SJCRH30 (cell line): ENCODE results near the gene NTNG2. TPM values are rescaled to one million over a fixed set of nuclear protein-coding genes. Genes with fewer than 3 reads are reported as not detected.

Source experiments
- DNase-seq, 2 experiments: peaks; one replicate each; pipeline ENCODE4 v3.0.0-alpha.2; 2015 to 2020
- H3K27ac ChIP-seq: fragments of 250-450 bp; sonication (Bioruptor Pico); 2 replicates; pipeline ENCODE4 v1.5.1; 2020; ENCODE audit warnings: mild to moderate bottlenecking, moderate library complexity
- H3K27me3 ChIP-seq: fragments of 250-450 bp; sonication (Bioruptor Pico); 2 replicates; pipeline ENCODE4 v1.5.1; 2020; ENCODE audit warnings: mild to moderate bottlenecking, moderate library complexity
- H3K36me3 ChIP-seq: fragments of 250-450 bp; sonication (Bioruptor Pico); 2 replicates; pipeline ENCODE4 v1.5.1; 2020; ENCODE audit warnings: mild to moderate bottlenecking, moderate library complexity
- H3K4me1 ChIP-seq: fragments of 250-450 bp; sonication (Bioruptor Pico); 2 replicates; pipeline ENCODE4 v1.5.1; 2020; ENCODE audit warnings: mild to moderate bottlenecking, moderate library complexity
- H3K4me3 ChIP-seq: fragments of 250-450 bp; sonication (Bioruptor Pico); 2 replicates; pipeline ENCODE4 v1.5.1; 2020; ENCODE audit warnings: mild to moderate bottlenecking, moderate library complexity
- H3K9me3 ChIP-seq: fragments of 250-450 bp; sonication (Bioruptor Pico); replicated peaks from 2 replicates; pipeline ENCODE4 v1.5.1; 2020; ENCODE audit warnings: mild to moderate bottlenecking, moderate library complexity
- total RNA-seq: library from RNA; depleted of rRNA; stranded (reverse); fragments of >200 nt; shearing (Covaris generic); gene quantifications from 2 replicates; pipeline ENCODE4 v1.2.3, GENCODE V29; 2014

The NTNG2 gene
- total RNA-seq, 1 experiment from 2014 or later: 0.26 TPM

DNA sequence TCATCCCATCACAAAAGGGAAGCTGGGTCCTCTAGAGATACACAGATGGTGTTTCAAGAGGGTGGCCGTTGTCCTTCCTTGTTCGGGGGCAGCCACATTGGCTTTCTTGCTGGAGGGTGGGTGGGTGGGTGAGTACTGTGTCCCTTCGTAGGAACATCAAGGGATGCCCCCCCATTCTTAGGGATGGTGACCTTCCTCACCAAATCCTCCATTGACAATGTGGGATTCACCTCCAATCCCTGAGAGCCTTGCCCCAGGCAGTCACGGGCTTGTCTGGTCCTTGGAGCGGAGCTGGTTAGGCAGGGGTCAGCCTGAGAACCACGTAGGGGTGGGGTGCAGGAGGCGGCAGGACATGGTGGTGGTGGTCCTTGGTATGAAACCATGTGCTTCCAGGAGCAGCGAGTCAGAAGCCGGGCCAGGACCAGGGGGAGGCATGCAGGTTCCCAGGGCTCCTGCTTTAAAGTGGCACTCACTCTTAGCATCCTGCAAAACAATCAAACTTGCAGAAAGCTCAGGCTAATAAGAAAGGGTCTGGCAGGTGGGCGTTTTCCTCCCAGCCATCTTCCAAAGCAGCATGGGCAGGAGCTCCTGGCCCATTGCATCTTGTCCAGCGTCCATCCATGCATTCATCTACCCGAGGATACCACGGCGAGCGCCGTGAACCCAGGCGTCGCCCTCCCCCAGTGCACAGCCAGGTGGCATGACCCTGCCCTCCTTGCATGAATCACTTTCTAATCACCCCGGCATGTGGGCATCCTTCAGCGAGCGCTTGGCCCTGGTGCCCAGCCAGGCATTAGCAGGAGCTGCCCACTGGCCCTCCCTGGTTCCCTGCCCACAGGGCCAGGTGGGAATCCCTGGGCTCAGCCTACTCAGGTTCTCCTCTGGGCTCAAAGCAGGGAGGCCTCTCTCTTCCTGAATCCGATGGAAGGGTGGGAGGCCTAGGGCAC is 76.4 kb downstream of the NTNG2 start:
- Histone ChIP-seq H3K4me1 (no peaks in the 10 kb centered on the region; the same call in 1 of the 2 replicates), H3K9me3 (no peaks in the 10 kb centered on the region), H3K27me3 (peaks cover 39% of the 10 kb centered on the region), H3K36me3 (no peaks in the 10 kb centered on the region), H3K4me3 (no peak overlapping the region), H3K27ac (no peak overlapping the region)
- no peak for DNase-seq

DNA sequence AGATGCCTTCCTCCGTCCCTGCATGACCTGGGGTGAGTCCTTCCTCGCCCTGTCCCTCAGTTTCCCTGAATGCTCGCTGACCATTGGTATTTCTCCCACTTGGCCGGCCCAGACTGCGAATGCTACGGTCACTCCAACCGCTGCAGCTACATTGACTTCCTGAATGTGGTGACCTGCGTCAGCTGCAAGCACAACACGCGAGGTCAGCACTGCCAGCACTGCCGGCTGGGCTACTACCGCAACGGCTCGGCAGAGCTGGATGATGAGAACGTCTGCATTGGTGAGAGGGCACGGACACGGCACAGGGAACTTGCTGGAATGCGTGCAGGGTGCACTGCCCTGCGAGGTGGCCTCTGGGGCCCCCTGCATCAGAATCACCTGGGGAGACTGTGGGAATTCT is 77.1 kb downstream of the NTNG2 start:
- H3K9me3 ChIP-seq: no peaks in the 10 kb centered on the region
- H3K36me3 ChIP-seq: no peaks in the 10 kb centered on the region
- no peak for DNase-seq
- no peak overlapping the region for H3K4me3 ChIP-seq
- no peaks in the 10 kb centered on the region; the same call in 1 of the 2 replicates for H3K4me1 ChIP-seq
- no peak overlapping the region for H3K27ac ChIP-seq
- peaks cover 43% of the 10 kb centered on the region for H3K27me3 ChIP-seq

DNA sequence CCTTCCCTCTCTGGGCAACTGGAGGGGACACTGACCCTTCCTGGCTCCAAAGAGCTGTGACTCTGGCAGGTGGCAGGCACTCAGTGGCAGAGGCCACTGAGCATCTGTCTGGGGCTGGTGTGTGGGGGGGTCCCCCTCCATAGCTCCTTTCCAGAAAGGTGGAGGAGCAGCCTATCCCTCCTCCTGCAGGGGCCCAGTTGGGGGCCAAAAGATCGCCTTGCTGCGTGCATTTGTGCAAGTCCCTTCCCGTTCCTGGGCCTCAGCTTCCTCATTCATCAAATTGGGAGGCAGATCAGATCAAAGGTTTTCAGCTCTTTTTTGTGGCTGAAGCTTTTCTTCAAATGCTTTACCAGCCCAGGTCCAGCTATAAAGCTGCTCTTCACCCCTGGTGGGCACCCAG is 77.7 kb downstream of the NTNG2 start:
- Histone ChIP-seq H3K9me3 (no peaks in the 10 kb centered on the region), H3K4me1 (no peaks in the 10 kb centered on the region; the same call in 1 of the 2 replicates), H3K4me3 (no peak overlapping the region), H3K27me3 (peaks cover 42% of the 10 kb centered on the region), H3K36me3 (no peaks in the 10 kb centered on the region), H3K27ac (no peak overlapping the region)
- no peak for DNase-seq

DNA sequence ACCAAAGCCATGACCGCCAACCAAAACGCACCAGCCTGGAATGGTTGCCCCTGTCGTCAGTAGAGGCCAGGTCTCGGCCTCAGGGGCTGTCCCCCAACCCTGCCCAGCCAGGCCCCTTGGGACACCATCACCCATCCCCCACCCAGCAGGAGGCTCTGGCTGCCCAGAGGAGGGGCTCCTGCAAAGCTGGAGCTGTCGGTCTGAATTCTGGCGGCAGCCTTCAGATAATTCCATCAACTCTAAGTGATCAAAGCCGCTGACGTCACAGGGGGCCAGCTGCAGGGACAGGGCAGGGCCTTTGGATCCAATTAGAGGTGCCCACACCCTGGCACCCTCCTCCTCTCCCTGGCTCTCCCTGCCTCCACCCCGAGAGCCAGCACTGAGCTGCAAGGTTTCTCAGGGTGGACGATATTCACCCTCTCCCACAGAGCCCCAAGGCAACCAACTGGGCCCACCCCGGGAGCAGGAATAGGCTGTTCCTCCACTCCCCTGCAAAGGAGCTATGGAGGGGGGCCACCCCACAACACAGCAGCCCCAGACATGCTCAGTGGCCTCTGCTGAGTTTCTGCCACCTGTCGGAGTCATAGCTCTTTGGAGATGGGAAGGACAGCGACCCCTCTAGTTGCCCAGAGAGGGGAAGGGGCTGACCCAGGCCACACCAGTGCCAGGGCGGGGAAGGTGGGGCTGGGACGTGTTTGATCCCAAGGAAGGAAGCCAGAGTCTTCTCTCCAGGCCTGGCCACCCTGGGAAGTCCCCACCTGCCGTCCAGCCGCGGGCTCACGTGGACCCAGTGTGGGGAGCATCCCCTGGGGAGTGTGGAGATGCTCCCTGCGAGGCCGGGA is 78.4 kb downstream of the NTNG2 start:
- no peak overlapping the region for H3K4me3 ChIP-seq
- no peaks in the 10 kb centered on the region; the same call in 1 of the 2 replicates for H3K4me1 ChIP-seq
- H3K9me3 ChIP-seq: no peaks in the 10 kb centered on the region
- DNase-seq: no peak
- no peak overlapping the region for H3K27ac ChIP-seq
- H3K27me3 ChIP-seq: peaks cover 42% of the 10 kb centered on the region
- no peaks in the 10 kb centered on the region for H3K36me3 ChIP-seq

DNA sequence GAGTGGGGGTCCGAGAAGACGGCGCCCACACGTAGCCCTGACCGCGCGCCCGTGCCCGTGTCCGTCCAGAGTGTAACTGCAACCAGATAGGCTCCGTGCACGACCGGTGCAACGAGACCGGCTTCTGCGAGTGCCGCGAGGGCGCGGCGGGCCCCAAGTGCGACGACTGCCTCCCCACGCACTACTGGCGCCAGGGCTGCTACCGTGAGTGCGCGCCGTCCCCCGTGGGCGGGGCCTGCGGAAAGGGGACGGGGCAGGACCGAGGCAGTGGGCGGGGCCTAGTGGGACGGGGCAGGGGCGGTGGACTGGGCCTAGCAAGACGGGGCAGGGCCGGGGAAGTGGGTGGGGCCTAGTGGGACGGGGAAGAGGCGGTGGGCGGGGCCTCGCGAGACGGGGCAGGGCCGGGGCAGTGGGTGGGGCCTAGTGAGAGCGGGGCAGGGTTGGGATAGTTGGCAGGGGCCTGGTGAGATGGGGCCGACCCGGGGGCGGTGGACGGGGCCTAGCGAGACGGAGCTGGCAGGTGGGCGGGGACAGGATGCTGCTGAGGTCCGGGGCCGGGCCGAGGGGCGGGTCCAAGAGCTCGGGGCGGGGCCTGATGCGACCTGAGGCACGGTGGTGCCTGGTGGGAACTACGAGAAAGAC is 79.1 kb downstream of the NTNG2 start:
- H3K27me3 ChIP-seq: peaks cover 44% of the 10 kb centered on the region
- H3K9me3 ChIP-seq: no peaks in the 10 kb centered on the region
- peak; percentile 81 to 88 for DNase-seq
- no peak overlapping the region for H3K27ac ChIP-seq
- H3K4me3 ChIP-seq: peak overlapping the region; percentile 42
- no peaks in the 10 kb centered on the region; the same call in 1 of the 2 replicates for H3K4me1 ChIP-seq
- H3K36me3 ChIP-seq: no peaks in the 10 kb centered on the region

DNA sequence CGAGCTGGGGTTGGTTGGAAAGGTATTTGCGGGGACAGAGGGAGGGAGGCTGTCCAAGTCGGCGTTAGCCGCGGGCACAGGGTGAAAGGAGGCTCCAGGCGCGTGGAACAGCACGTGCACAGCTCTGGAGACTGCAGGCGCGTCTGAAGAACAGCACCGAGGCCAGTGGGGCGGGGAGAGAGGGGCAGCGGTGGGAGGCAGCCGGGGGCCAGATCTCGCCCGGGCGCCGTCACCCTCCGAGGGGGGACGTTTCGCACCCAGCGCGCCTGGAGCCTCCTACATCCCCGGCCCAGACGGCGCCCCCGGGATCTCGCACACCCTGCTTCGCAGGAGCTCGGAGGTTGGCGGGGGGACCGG is 79.6 kb downstream of the NTNG2 start:
- H3K36me3 ChIP-seq: no peaks in the 10 kb centered on the region
- H3K4me3 ChIP-seq: peak overlapping the region; percentile 42
- no peak overlapping the region for H3K27ac ChIP-seq
- no peak for DNase-seq
- H3K27me3 ChIP-seq: peaks cover 49% of the 10 kb centered on the region
- H3K9me3 ChIP-seq: no peaks in the 10 kb centered on the region
- H3K4me1 ChIP-seq: no peaks in the 10 kb centered on the region; the same call in 1 of the 2 replicates

DNA sequence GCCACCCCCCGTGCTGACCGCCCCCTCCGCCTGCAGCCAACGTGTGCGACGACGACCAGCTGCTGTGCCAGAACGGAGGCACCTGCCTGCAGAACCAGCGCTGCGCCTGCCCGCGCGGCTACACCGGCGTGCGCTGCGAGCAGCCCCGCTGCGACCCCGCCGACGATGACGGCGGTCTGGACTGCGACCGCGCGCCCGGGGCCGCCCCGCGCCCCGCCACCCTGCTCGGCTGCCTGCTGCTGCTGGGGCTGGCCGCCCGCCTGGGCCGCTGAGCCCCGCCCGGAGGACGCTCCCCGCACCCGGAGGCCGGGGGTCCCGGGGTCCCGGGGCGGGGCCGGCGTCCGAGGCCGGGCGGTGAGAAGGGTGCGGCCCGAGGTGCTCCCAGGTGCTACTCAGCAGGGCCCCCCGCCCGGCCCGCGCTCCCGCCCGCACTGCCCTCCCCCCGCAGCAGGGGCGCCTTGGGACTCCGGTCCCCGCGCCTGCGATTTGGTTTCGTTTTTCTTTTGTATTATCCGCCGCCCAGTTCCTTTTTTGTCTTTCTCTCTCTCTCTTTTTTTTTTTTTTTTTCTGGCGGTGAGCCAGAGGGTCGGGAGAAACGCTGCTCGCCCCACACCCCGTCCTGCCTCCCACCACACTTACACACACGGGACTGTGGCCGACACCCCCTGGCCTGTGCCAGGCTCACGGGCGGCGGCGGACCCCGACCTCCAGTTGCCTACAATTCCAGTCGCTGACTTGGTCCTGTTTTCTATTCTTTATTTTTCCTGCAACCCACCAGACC is 80.2 kb downstream of the NTNG2 start:
- Histone ChIP-seq H3K4me3 (peak overlapping the region; percentile 42), H3K27ac (no peak overlapping the region), H3K27me3 (peaks cover 49% of the 10 kb centered on the region), H3K36me3 (no peaks in the 10 kb centered on the region), H3K9me3 (no peaks in the 10 kb centered on the region), H3K4me1 (no peaks in the 10 kb centered on the region; the same call in 1 of the 2 replicates)
- DNase-seq: peak in 1 of 2 experiments; percentile 27

DNA sequence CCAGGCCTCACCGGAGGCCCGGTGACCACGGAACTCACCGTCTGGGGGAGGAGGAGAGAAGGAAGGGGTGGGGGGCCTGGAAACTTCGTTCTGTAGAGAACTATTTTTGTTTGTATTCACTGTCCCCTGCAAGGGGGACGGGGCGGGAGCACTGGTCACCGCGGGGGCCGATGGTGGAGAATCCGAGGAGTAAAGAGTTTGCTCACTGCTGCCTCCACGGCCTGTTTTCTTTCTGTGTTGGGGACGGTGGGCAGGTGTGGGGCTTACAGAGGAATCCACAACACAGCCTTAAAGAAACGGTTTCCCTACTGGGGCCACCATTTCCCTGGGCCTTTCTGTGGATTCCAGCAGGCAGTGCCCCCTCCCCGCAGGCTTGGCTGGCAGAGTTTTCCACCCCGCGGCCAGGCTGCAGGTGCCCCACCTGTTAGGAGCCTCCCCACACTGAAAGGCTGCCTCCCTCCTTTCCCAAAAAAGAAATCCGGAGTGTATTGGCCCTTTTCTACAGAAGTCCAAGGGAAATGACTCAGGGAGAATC is 80.8 kb downstream of the NTNG2 start:
- peaks cover 49% of the 10 kb centered on the region for H3K27me3 ChIP-seq
- no peak overlapping the region for H3K27ac ChIP-seq
- peak in 1 of 2 experiments; percentile 24 for DNase-seq
- no peaks in the 10 kb centered on the region for H3K9me3 ChIP-seq
- H3K4me3 ChIP-seq: peak overlapping the region; percentile 42
- H3K36me3 ChIP-seq: no peaks in the 10 kb centered on the region
- H3K4me1 ChIP-seq: no peaks in the 10 kb centered on the region; the same call in 1 of the 2 replicates

DNA sequence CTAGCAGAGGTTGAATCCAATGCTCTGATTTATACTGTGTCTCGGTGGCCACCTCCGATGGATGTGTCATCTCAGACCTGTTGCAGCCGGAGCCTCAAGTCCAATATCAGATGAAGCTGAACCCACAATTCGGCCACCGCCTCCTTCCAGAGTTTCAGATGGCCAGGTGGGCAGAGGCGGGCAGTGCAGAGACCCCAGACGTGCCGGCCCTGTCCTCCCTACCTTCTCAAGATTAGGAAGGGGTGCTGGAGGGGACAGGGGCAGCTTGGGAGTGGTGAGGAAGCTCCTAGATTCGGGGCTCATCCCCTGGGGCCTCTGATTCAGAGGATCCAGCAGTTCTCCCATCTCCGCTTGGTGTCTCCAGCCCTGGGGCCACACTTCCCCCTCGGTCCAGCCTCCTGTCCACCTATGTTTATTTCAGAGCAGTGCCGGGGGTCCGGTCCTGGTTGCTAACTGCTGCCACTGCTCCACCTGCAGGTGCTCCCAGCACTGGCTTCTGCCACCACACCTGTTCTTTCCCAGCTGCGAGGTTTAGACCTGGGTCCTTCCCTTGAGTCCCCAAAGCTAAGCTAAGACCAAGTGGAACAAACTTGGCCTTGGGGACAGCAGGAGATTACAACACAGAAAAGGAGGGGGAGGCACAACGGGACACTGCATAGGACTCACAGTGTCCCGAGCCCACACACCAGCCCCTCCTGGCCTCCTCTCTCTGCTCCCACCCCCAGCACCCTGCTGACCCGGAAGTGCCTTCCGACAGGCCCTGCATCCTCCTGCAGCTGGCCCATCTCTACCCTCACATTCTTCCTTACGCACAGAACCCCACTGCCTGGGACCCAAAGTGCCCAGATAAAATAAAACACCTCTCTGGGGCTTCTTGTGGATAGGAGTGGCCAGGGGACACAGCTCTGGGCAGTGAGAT is 81.6 kb downstream of the NTNG2 start:
- no peak for DNase-seq
- Histone ChIP-seq H3K9me3 (no peaks in the 10 kb centered on the region), H3K36me3 (no peaks in the 10 kb centered on the region), H3K27ac (no peak overlapping the region), H3K4me3 (no peak overlapping the region), H3K4me1 (no peaks in the 10 kb centered on the region; the same call in 1 of the 2 replicates), H3K27me3 (peaks cover 49% of the 10 kb centered on the region)

DNA sequence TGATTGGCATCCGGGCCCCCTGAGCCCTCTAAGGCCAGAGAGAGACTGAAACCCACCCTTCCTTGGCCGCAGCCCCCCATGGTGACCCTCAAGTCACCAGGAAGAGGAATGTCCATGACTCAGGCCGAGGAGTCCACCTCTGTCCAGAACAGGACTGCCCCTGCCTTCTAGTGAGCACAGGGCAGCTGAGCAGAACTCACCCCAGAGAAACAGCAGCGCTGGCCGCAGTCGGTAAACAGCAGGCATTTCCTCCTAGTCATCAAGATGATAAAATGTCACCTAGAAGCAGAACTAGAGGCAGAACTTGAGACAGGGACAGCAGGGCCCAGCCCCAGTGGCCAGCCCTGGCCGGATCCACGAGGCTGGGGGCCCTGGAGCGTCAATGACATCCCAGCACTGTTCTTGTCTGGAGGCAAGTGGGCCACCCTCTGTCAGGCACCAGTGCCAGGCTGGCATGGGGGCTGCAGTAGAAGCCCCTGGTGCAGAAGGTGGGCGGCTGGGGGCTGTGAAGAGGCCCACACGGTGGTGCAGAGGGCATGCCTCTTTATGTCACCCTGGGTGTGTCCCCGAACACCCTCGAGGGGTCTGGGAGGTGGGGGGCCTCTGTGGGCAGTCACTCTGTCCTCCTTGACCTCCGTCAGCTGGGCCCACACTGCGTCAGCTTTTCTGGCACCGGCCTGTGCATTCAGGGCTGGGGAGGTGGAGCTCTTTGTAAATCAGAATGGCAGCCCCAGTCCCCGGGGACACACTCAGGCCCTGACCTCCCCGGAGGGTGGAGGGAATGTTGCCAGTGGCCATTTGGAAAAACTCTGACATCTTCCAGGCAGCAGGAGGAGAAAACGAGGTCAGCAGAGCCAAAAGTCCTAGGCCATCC is 83.0 kb downstream of the NTNG2 start:
- H3K9me3 ChIP-seq: no peaks in the 10 kb centered on the region
- no peak for DNase-seq
- no peak overlapping the region for H3K27ac ChIP-seq
- H3K4me1 ChIP-seq: no peaks in the 10 kb centered on the region; the same call in 1 of the 2 replicates
- H3K27me3 ChIP-seq: peaks cover 49% of the 10 kb centered on the region
- no peak overlapping the region for H3K4me3 ChIP-seq
- no peaks in the 10 kb centered on the region for H3K36me3 ChIP-seq

DNA sequence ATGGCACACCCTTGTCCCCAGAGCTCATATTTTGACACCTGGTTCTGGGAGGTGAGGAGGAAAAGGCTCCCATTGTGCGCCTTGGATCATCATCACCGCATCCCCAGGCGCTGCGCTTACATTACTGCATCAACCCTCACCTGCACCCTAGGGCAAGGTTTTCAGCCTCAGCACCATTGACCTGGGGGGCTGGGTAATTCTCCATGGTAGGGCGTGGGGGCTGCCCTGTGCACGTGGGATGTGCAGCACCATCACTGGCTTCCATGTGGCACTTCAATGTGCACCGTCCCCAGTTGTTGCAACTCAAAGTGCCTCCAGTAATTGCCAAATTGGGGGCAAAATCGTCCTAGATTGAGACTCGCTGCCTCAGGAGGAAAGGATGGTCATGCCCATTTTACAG is 83.6 kb downstream of the NTNG2 start:
- Histone ChIP-seq H3K36me3 (no peaks in the 10 kb centered on the region), H3K27me3 (peaks cover 44% of the 10 kb centered on the region)
- no peak for DNase-seq

DNA sequence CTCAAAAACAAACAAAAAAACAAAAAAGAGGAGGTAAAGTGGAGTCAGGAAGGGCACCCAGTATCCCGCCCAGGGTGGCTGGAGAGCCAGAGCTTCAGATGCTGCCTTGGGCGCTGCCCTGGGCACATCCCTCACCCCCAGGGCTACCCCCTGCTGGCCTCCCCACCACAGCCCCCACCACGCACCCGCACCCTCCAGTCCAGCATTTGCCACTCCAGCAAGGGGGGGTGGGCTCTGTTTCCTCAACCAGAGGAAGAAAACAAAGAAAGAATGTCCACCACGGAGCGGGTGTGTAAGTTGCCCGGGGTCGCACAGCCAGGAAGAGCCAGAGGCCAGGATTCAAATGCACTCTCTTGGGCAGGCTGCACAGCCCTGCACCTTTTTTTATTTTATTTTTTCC is 86.1 kb downstream of the NTNG2 start:
- Histone ChIP-seq H3K27me3 (peaks cover 34% of the 10 kb centered on the region), H3K27ac (no peak overlapping the region), H3K4me1 (no peaks in the 10 kb centered on the region; the same call in 1 of the 2 replicates), H3K36me3 (no peaks in the 10 kb centered on the region), H3K4me3 (no peak overlapping the region), H3K9me3 (no peaks in the 10 kb centered on the region)
- no peak for DNase-seq

More for the DNA sequence above, 83.6 kb downstream of the NTNG2 start:
- Histone ChIP-seq H3K4me3 (no peak overlapping the region), H3K4me1 (no peaks in the 10 kb centered on the region; the same call in 1 of the 2 replicates), H3K27ac (no peak overlapping the region), H3K9me3 (no peaks in the 10 kb centered on the region)
